Activated T-helper 2 cell treated with anti-CD3 and anti-CD28 coated beads, Interferon-gamma antibody, Interleukin-2, Interleukin-4, amounts not matched to agents 10 μg/mL and 5 μg/mL and 100 μg/mL, durations not matched to agents 14 hours and 24 hours and 36 hours (primary cell): Measurements from ENCODE around the gene CITED1. TPM values are rescaled to one million over a fixed set of nuclear protein-coding genes. Genes with fewer than 3 reads are reported as not detected.
A peak's percentile ranks its signal among the peaks of the same experiment; 100 is the strongest.

Experiments used
- DNase-seq: peaks from one replicate; pipeline ENCODE4 v3.0.0; 2021; ENCODE audit warnings: low spot score
- H3K27ac Mint-ChIP-seq: one replicate; pipeline ENCODE4 v1.8.0; 2021; ENCODE audit warnings: mixed read lengths
- H3K27me3 Mint-ChIP-seq: one replicate; pipeline ENCODE4 v1.8.0; 2021; ENCODE audit warnings: low read depth, mixed read lengths
- H3K36me3 Mint-ChIP-seq: one replicate; pipeline ENCODE4 v1.8.0; 2021; ENCODE audit warnings: low read depth, mixed read lengths
- H3K4me1 Mint-ChIP-seq: one replicate; pipeline ENCODE4 v1.8.0; 2021; ENCODE audit warnings: low read depth, mixed read lengths
- H3K4me3 Mint-ChIP-seq: one replicate; pipeline ENCODE4 v1.8.0; 2021; ENCODE audit warnings: low read depth, mild to moderate bottlenecking, moderate library complexity, mixed read lengths
- H3K9me3 Mint-ChIP-seq: one replicate; pipeline ENCODE4 v1.8.0; 2021; ENCODE audit warnings: mixed read lengths
- intact Hi-C: fragments of 100-400 bp; cut with micrococcal nuclease; formaldehyde crosslinking; loops from one replicate; pipeline ENCODE4 v1.15.1; 2023
- total RNA-seq: library from RNA; stranded (reverse); gene quantifications from 2 replicates; pipeline ENCODE4 v1.2.3, GENCODE V29; 2022

CITED1 gene
- total RNA-seq, 1 donor from 2014 or later: not detected

- no peak for DNase-seq
- Mint-ChIP-seq H3K27me3 (peaks cover 59% of the 10 kb centered on the region), H3K4me1 (peaks cover 14% of the 10 kb centered on the region), H3K36me3 (no peaks in the 10 kb centered on the region), H3K4me3 (peak overlapping the region; percentile 51), H3K27ac (no peak overlapping the region), H3K9me3 (no peaks in the 10 kb centered on the region)
- intact Hi-C loops: loop anchor here (5.0 kb wide), 1 partner anchor 34 kb away; no protein-coding TSS in a partner anchor
Measured at GRCh38 chrX:72306085-72306801, 529 bp upstream of the CITED1 start.

DNA sequence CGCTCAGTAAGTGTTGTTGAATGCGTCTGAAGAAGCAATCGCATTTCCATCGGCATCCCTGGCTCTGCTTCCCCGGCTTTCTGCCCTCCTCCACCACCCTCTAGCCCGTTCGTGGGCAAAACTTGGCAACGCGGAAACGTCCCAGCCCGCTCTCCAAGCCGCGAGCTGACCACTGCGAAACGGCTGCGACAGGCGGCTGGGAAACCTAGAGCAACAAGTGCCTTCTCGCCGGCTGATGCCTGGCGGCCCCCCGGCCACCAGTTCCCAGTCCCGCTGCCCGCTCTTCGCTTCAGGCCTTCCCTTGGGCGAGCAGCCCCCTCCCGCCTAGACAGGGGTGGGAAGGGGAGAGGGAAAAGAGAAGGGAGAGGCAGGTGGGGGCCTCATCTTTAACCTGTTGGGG lies 837 bp downstream of the CITED1 start:
- peaks cover 14% of the 10 kb centered on the region for H3K4me1 Mint-ChIP-seq
- H3K27ac Mint-ChIP-seq: no peak overlapping the region
- DNase-seq: no peak
- intact Hi-C loops: loop anchor here (5.0 kb wide), 1 partner anchor 33 kb away; no protein-coding TSS in a partner anchor
- H3K4me3 Mint-ChIP-seq: no peak overlapping the region
- H3K9me3 Mint-ChIP-seq: no peaks in the 10 kb centered on the region
- no peaks in the 10 kb centered on the region for H3K36me3 Mint-ChIP-seq
- peaks cover 66% of the 10 kb centered on the region for H3K27me3 Mint-ChIP-seq

DNA sequence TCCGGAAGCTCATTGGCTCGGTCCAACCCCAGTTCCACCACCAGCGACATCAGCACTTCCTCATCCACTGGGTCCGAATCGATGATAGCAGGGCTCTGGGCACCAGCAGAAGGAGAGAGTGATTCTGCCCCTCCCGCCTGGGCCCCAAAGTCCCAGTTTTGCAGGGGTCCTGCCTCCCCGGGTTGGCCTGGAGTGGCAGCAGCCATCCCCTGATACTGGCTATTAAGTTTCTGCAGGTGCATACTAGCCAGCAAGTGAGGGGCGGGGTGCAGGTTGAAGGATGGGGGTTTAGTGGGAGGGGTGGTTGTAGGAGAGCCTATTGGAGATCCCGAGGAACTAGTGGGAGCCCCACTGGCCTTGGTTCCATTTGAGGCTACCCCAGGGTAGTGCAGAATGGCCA lies 3.9 kb downstream of the CITED1 start:
- no peak for DNase-seq
- H3K4me3 Mint-ChIP-seq: no peak overlapping the region
- no peaks in the 10 kb centered on the region for H3K9me3 Mint-ChIP-seq
- intact Hi-C loops: loop anchor here (2.0 kb wide), 1 partner anchor 239 kb away; no protein-coding TSS in a partner anchor
- H3K27me3 Mint-ChIP-seq: peaks cover 54% of the 10 kb centered on the region
- no peak overlapping the region for H3K27ac Mint-ChIP-seq
- H3K4me1 Mint-ChIP-seq: peaks cover 5% of the 10 kb centered on the region
- H3K36me3 Mint-ChIP-seq: no peaks in the 10 kb centered on the region

DNA sequence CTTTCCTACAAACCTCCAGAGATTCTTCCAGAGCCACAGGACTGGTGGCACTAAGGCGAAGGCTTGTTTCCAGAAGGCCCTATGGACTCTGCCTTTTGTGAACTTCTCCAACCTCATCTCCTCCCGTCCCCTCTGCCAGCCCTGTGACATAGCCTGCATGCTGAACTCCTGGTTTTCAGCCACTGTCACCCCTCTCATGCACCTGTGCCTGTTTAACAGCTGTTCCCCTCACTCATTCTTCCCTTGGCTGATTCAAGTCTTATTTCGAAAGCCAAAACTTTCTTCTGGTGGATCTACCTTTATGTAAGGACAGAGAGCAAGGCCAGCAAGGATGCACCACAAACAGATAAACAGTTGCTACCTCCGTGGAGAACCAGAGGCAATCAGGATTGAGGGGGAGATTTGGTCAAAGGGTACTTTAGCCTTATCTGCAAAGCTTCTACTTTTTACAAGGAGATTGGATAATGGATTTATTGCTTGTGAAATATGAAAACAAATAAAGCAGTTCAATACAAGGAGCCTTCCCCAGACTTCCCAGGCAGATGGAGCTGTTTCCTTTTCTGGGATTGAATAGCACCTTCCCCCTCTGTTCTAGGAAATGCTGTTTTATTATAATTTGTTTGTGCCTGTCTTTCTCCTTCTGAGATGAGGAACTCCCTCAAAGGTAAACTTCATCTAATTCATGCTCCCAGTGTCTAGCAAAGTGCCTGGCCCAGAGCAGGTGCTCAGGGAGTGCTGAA lies 5.7 kb downstream of the CITED1 start:
- no peak for DNase-seq
- H3K27me3 Mint-ChIP-seq: peaks cover 60% of the 10 kb centered on the region
- H3K9me3 Mint-ChIP-seq: no peaks in the 10 kb centered on the region
- intact Hi-C loops: loop anchor here (2.0 kb wide), 1 partner anchor 241 kb away; no protein-coding TSS in a partner anchor
- H3K4me3 Mint-ChIP-seq: no peak overlapping the region
- H3K27ac Mint-ChIP-seq: no peak overlapping the region
- H3K36me3 Mint-ChIP-seq: no peaks in the 10 kb centered on the region
- peaks cover 4% of the 10 kb centered on the region for H3K4me1 Mint-ChIP-seq

DNA sequence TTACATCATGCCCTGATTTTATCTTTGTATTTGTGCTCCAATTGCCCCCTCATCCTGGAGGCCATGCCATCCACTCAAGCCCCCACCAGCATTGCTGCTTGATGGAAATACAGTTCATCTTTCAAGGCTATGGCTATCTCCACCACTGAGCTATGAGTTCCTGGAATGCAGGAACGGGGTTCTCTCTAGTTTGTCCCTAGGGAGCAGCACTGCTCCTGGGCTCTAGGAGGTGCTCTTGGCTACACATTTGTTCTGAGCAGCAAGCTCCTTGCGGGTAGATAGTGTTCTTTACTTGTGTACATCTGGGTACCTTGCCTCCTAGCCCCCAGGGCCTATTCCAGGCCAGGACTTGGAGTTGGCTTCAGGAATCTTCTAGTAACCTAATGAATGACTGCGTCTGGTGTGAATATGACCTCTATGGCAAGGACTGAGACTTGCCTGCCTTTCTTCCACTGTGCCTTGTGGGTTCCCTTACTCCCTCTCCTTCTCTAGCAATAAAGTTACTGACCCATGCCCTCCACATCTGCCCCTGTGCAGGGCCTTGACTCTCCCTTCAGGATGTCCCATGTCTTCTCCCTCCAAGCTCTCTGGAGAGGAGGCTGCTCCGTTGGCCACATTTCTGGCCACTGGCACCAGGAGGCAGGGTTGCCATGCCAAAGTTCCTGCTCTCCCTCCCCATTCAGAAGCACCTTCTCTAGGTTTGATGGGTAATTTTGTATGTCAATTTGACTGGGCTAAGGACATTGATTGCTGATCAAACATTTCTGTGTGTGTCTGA lies 7.6 kb downstream of the CITED1 start:
- no peak for DNase-seq
- Mint-ChIP-seq H3K36me3 (no peaks in the 10 kb centered on the region), H3K27me3 (peaks cover 48% of the 10 kb centered on the region), H3K4me3 (no peak overlapping the region), H3K4me1 (no peaks in the 10 kb centered on the region), H3K27ac (no peak overlapping the region), H3K9me3 (no peaks in the 10 kb centered on the region)
- intact Hi-C loops: no loop called here

DNA sequence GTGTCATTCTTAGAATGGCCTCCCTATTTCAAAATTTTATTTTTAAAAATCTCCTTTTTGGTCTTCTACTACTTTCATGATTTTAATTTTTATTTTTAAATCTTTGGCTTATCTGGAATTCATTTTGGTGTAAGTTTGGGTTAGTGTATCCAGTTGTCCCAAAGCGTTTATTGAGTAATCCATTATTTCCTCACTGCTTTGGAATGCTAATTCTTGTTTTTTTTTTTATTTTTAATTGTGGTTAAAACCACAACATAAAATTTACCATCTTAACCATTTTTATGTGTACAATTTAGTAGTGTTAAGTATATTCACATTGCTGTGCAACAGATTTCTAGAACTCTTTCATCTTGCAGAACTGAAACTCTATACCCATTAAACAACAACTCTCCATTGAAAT lies 8.7 kb downstream of the CITED1 start:
- H3K27me3 Mint-ChIP-seq: peaks cover 45% of the 10 kb centered on the region

GRCh38 chrX:72295745-72296144 lies 10.0 kb downstream of the CITED1 start:
- Mint-ChIP-seq H3K4me3 (no peak overlapping the region), H3K36me3 (no peaks in the 10 kb centered on the region), H3K27me3 (peaks cover 43% of the 10 kb centered on the region), H3K9me3 (no peaks in the 10 kb centered on the region), H3K27ac (no peak overlapping the region), H3K4me1 (no peaks in the 10 kb centered on the region)
- intact Hi-C loops: no loop called here
- DNase-seq: no peak

More for the DNA sequence above, 8.7 kb downstream of the CITED1 start:
- no peak for DNase-seq
- Mint-ChIP-seq H3K9me3 (no peaks in the 10 kb centered on the region), H3K4me3 (no peak overlapping the region), H3K27ac (no peak overlapping the region), H3K4me1 (no peaks in the 10 kb centered on the region), H3K36me3 (no peaks in the 10 kb centered on the region)
- intact Hi-C loops: no loop called here

GRCh38 chrX:72294497-72294896 lies 11.2 kb downstream of the CITED1 start:
- no peak overlapping the region for H3K4me3 Mint-ChIP-seq
- intact Hi-C loops: no loop called here
- DNase-seq: no peak
- H3K4me1 Mint-ChIP-seq: no peaks in the 10 kb centered on the region
- H3K27me3 Mint-ChIP-seq: peaks cover 38% of the 10 kb centered on the region
- no peaks in the 10 kb centered on the region for H3K36me3 Mint-ChIP-seq
- H3K27ac Mint-ChIP-seq: no peak overlapping the region
- H3K9me3 Mint-ChIP-seq: no peaks in the 10 kb centered on the region

GRCh38 chrX:72282302-72282701 lies 23.4 kb downstream of the CITED1 start:
- no peak for DNase-seq
- intact Hi-C loops: no loop called here
- no peaks in the 10 kb centered on the region for H3K36me3 Mint-ChIP-seq
- no peaks in the 10 kb centered on the region for H3K9me3 Mint-ChIP-seq
- H3K27me3 Mint-ChIP-seq: peaks cover 22% of the 10 kb centered on the region
- no peak overlapping the region for H3K4me3 Mint-ChIP-seq
- peaks cover 3% of the 10 kb centered on the region for H3K4me1 Mint-ChIP-seq
- H3K27ac Mint-ChIP-seq: no peak overlapping the region

DNA sequence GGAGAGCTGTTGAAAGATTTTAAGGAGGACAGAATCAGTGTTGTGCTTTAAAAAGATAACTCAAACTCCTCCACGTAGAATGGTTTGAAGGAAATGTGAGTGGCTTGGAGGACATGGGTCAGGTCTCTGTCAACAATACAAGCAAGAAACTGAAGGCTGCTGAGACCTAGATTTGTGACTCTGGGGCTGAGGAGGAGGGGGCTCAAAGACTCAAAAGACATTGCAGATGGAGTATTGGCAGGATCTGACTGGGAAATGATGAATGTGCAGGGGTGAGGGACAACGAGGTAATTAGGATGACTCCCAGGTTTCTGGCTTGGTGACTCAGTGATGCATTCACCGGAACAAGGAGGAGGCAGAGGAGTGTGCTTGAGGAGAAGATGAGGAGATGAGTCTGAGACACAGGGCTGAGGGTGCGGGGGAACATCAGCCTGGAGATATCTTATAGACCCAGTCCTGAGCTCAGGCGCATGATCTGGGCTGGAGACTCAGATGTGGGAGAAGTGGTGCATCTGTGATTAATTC lies 25.3 kb downstream of the CITED1 start:
- Mint-ChIP-seq H3K4me1 (peaks cover 6% of the 10 kb centered on the region), H3K27me3 (peaks cover 22% of the 10 kb centered on the region), H3K4me3 (no peak overlapping the region), H3K27ac (no peak overlapping the region), H3K36me3 (peaks cover 12% of the 10 kb centered on the region), H3K9me3 (no peaks in the 10 kb centered on the region)
- DNase-seq: no peak
- intact Hi-C loops: no loop called here

DNA sequence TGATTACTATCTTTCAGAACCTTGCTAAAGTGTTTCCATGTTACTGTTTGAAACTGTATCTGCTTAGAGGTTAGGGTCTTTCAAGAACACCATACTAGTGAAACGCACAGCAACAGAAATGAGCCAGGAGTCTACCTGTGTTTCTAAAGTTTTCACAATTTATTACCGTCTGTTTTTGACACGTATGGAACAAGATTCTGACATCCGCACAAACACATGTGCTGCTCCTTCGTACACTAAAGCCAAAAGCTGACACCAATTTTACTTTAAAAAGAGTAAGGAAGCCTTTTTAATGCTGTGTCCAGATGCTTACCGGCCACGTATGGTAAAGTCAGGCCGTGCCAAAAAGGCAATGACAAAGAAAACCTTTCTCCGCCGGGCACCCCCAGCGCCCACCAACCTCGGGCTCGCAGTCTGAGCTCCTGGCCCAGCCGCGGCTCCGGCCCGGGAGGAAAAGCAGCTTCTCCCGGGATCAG lies 29.2 kb downstream of the CITED1 start:
- H3K4me1 Mint-ChIP-seq: peaks cover 36% of the 10 kb centered on the region
- no peak for DNase-seq
- H3K36me3 Mint-ChIP-seq: peaks cover 50% of the 10 kb centered on the region
- H3K4me3 Mint-ChIP-seq: peak overlapping the region; percentile 84
- H3K9me3 Mint-ChIP-seq: no peaks in the 10 kb centered on the region
- peak overlapping the region; percentile 82 for H3K27ac Mint-ChIP-seq
- peaks cover 15% of the 10 kb centered on the region for H3K27me3 Mint-ChIP-seq
- intact Hi-C loops: loop anchor here (2.0 kb wide), 2 partner anchors 38 to 344 kb away; partner anchors contain the start of gene ERCC6L

GRCh38 chrX:72274526-72274925 lies 31.2 kb downstream of the CITED1 start:
- intact Hi-C loops: loop anchor here (5.0 kb wide), 1 partner anchor 33 kb away; the partner anchor contains the start of gene CITED1
- Mint-ChIP-seq H3K4me3 (peak overlapping the region; percentile 84), H3K36me3 (peaks cover 60% of the 10 kb centered on the region), H3K27ac (peak overlapping the region; percentile 75), H3K9me3 (no peaks in the 10 kb centered on the region), H3K27me3 (peaks cover 7% of the 10 kb centered on the region), H3K4me1 (peaks cover 40% of the 10 kb centered on the region)
- no peak for DNase-seq
